ENCODE measurements around the gene IL17RA.
A peak's percentile ranks its signal among the peaks of the same experiment; 100 is the strongest.
"Not testable (repeated sequence)": the region's sequence is repeated elsewhere in the genome, so short reads cannot be mapped to it uniquely, and the experiment has no call there.

IL17RA gene, protein sequence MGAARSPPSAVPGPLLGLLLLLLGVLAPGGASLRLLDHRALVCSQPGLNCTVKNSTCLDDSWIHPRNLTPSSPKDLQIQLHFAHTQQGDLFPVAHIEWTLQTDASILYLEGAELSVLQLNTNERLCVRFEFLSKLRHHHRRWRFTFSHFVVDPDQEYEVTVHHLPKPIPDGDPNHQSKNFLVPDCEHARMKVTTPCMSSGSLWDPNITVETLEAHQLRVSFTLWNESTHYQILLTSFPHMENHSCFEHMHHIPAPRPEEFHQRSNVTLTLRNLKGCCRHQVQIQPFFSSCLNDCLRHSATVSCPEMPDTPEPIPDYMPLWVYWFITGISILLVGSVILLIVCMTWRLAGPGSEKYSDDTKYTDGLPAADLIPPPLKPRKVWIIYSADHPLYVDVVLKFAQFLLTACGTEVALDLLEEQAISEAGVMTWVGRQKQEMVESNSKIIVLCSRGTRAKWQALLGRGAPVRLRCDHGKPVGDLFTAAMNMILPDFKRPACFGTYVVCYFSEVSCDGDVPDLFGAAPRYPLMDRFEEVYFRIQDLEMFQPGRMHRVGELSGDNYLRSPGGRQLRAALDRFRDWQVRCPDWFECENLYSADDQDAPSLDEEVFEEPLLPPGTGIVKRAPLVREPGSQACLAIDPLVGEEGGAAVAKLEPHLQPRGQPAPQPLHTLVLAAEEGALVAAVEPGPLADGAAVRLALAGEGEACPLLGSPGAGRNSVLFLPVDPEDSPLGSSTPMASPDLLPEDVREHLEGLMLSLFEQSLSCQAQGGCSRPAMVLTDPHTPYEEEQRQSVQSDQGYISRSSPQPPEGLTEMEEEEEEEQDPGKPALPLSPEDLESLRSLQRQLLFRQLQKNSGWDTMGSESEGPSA

DNA sequence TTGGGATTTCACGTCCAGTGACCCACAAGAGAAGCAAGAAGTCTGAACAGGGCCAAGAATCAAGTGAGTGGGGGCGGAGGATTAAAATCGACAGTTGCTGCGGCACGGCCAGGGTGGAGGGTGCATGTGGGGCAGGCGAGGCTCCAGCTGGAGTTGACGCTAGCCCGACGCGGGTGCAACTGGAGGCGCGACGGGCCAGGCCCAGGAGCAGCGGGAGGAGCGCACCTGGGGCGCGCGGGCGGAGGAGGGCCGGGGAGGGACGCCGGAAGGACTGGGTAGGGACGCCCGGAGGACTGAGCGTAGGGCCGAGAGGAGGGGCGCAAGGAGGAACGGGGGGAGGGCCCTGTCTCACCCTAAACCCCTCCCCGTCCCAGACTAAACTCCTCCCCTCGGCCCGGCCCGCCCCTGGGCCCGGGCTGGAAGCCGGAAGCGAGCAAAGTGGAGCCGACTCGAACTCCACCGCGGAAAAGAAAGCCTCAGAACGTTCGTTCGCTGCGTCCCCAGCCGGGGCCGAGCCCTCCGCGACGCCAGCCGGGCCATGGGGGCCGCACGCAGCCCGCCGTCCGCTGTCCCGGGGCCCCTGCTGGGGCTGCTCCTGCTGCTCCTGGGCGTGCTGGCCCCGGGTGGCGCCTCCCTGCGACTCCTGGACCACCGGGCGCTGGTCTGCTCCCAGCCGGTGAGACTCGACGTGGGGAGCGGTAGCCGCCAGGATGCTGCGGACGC lies at the start of gene IL17RA:
Gene IL17RA, plus strand, starts transcription at position 447 of the 723 bp plus-strand sequence. Its CDS starts 92 bp downstream, at position 539.
- TF ChIP-seq, protein P1, sequence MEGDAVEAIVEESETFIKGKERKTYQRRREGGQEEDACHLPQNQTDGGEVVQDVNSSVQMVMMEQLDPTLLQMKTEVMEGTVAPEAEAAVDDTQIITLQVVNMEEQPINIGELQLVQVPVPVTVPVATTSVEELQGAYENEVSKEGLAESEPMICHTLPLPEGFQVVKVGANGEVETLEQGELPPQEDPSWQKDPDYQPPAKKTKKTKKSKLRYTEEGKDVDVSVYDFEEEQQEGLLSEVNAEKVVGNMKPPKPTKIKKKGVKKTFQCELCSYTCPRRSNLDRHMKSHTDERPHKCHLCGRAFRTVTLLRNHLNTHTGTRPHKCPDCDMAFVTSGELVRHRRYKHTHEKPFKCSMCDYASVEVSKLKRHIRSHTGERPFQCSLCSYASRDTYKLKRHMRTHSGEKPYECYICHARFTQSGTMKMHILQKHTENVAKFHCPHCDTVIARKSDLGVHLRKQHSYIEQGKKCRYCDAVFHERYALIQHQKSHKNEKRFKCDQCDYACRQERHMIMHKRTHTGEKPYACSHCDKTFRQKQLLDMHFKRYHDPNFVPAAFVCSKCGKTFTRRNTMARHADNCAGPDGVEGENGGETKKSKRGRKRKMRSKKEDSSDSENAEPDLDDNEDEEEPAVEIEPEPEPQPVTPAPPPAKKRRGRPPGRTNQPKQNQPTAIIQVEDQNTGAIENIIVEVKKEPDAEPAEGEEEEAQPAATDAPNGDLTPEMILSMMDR (IDR thresholded peaks at IDR 0.05; ENCODE audit: borderline replicate concordance, control extremely low read depth, extremely low read depth, insufficient read depth, missing control alignments), result no peak
- in situ Hi-C loops (cut with MboI; ENCODE audit: low sequenced_read_pairs, unreplicated experiment), result no loop called here
- peak; percentile 97 for DNase-seq (ENCODE audit: low spot score)

DNA sequence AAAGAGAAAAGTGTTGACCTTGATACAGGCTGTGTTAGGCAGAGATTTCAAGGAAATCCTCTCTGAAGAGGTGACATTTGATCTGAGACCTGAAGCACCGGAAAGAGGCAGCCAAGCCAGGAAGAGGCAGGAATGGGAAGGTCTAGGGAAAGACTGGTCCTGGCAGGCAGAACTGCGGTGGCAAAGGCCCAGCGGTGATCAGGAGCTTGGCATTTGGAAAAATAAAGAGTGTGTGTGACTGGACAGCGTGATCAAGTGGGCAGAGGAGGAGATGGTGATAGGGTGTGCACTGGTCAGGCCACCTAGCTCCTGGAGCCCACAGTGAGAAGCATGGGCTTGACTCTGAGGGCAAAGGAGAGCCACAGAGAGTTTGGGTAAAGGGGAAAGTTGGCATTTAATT lies 49.6 kb upstream of the IL17RA start:
- in situ Hi-C loops (cut with MboI; ENCODE audit: low sequenced_read_pairs, unreplicated experiment), result no loop called here
- DNase-seq (ENCODE audit: low spot score), result no peak
- TF ChIP-seq, protein P1 (IDR thresholded peaks at IDR 0.05; ENCODE audit: borderline replicate concordance, control extremely low read depth, extremely low read depth, insufficient read depth, missing control alignments), result no peak

DNA sequence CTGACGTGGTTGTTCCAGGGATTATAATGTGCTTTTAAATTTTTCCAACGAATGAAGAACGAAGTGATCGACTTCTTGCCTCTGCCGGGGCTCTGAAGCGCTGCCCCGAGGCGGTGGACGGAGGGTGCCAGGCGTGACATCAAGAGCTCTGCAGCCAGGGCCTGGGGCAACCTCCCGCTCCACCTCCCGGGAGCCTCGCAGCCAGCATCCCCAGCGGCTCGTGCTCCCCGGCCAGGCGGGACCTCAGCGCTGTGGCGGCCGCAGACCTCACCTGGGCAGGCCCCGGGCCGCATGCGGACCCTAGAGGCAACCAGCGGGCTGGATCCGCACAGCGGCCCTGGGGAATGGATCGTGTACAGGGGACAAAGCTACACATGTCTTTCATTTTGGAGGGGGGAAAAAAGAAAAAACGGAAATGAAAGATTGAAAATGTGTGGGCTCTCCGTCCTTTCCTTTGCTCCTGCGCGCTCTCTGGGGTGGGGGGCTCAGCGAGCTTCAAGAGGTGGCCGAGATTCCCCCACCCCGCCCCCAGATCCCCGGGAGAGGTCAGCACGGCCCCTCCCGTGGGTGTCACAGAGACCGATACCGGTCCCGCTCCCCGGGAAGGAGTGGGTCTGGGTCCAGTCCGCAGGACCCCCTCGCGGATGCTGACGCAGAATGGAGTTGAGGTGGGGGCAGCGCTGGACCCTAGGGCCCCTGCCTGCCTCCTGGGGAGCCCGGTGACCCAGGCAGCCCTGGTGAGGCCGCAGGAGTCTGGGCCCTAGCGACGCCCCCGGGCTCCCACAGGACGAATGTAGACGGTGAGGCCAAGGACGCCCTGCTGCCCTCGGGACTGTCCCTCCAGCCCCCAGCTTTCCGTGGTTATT lies 48.6 kb upstream of the IL17RA start:
- peak; percentile 43 for DNase-seq (ENCODE audit: low spot score)
- in situ Hi-C loops (cut with MboI; ENCODE audit: low sequenced_read_pairs, unreplicated experiment), result not testable (repeated sequence)

DNA sequence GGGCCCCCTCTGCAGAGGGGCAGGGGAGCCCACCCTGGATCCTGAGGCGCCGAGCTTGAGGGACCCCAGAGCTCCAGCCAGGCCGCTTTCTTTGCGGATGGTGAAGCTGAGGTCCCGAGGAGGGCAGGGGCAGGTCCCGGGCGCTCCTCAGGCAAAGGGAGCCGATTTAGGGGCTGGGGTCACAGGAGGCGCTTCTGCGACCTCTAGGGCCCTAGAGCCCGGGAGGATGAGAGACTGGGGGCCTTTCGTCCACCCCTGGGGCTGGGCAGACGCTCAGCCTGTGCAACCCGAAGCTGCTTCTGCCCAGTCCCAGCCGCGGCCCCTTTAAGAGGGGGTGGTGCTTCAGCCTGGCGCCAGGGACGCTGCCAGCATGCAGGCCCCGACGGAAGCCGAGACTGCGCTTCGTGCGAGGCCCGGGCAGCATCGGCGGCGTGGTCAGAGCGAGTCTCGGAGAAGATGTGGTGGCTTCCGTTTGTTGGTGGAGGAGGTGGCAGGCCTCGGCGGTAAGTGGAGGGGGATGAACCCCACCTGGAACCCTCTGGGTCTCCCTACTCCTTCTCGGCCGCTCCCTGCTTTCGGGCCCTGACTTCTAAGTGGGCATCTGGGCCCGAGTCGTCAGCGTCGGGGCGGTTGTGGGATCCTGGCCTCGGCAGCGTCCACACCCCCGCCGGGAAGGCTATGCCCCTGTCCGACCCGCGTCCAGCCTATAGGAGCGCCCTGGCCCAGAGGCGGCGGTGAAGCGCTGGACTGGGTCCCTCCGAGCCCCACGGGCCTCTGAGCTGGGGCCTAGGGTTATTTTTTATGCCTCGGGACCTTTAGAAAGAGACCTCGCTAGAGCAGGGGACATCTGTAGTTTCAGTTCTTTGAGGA lies 47.7 kb upstream of the IL17RA start:
- DNase-seq (ENCODE audit: low spot score); in situ Hi-C loops (cut with MboI; ENCODE audit: low sequenced_read_pairs, unreplicated experiment): not testable (repeated sequence)

DNA sequence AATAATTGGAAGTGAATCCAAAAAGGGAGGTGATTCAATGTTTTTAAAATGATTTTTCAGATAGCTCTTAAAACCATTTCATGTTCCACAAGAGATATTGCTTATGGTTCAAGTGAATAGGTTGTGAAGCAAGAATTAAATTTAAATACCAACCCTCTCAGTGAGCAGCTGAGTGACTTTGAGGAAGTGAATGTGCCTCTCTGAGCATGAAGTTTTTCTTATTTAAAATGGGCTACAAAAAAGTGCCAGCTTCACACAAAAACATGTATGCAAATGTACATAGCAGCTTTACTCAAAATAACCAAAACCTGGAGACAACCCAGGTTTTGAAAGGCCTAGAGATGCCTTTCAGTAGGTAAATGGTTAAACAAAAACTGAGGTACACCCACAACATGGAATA lies 41.3 kb upstream of the IL17RA start:
- TF ChIP-seq, protein P1 (IDR thresholded peaks at IDR 0.05; ENCODE audit: borderline replicate concordance, control extremely low read depth, extremely low read depth, insufficient read depth, missing control alignments), result no peak
- no peak for DNase-seq (ENCODE audit: low spot score)
- in situ Hi-C loops (cut with MboI; ENCODE audit: low sequenced_read_pairs, unreplicated experiment), result loop anchor here (10.0 kb wide), 1 partner anchor 119 kb away; no protein-coding TSS in a partner anchor

DNA sequence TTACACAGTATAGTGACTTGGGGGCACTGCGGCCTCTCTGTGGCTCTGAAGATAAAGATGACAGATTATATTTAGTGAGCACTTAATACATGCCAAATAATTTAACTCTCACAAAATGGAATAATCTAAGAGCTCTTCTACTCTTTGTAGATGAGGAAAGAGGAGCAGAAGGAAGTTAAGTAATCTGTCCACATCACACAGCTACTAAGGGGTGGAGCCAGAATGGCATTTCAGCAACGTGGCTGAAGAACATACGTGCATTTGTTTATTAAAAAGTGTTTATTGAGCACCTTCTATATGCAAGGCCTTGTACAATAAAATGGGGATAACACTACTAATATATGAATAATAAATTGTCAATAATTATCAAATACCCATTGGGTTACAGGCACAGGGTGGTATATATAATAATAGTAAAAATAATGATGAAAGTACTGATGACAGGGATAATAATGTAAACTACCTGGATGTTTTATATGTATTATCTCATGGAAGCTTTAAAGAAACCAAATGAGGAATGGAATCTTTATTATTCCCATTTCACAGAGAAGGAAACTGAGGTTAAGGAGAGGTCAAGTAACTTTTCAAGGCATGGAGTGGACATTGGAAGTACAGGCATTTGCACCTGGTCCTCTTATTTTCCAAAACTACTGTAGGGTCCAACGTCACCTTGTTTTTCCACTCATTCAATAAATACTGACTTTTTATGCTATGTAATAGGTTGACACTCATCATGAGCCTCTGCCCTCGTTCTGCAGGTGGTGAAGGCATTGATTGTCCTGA lies 38.0 kb upstream of the IL17RA start:
- TF ChIP-seq, protein P1 (IDR thresholded peaks at IDR 0.05; ENCODE audit: borderline replicate concordance, control extremely low read depth, extremely low read depth, insufficient read depth, missing control alignments), result no peak
- in situ Hi-C loops (cut with MboI; ENCODE audit: low sequenced_read_pairs, unreplicated experiment), result loop anchor here (10.0 kb wide), 1 partner anchor 122 kb away; no protein-coding TSS in a partner anchor
- DNase-seq (ENCODE audit: low spot score), result no peak
